ENCODE results near the gene ORC5. TPM values are rescaled to one million over a fixed set of nuclear protein-coding genes. Genes with fewer than 3 reads are reported as not detected.

ORC5 gene
- total and polyA plus RNA-seq, 2 experiments from 2014 or later, result 5.5 to 9.1 TPM

DNA sequence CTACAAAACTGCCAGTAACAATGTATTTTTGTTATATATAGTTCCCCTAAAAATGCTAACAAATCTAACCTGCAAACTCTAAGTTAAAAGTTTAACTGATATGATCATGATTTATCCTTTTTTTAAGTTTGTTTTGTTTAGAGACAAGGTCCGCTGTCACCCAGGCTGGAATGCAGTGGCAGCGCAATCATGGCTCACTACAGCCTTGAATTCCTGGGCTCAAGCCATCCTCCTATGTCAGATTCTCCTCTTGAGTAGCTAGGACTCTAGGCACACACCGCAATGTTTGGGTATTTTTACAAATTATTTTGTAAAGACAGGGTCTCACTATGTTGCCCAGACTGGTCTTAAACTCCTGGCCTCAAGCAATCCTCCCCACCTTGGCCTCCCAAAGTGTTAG lies 46.6 kb downstream of the ORC5 start:
- Histone ChIP-seq H3K27ac (no peak overlapping the region), H4K20me1 (ENCODE audit: insufficient read depth, poor library complexity, severe bottlenecking) (no peaks in the 10 kb centered on the region), H3K27me3 (no peaks in the 10 kb centered on the region), H3K4me1 (ENCODE audit: insufficient read depth) (no peaks in the 10 kb centered on the region), H3K9me3 (ENCODE audit: low read depth) (no peaks in the 10 kb centered on the region), H3K79me2 (no peaks in the 10 kb centered on the region), H3K9me2 (replicated peaks; ENCODE audit: insufficient read depth) (no peaks in the 10 kb centered on the region), H3K4me2 (no peak overlapping the region), H2AFZ (no peak overlapping the region), H3K36me3 (replicated peaks; ENCODE audit: insufficient read depth, low read depth) (no peaks in the 10 kb centered on the region), H3K4me3 (no peak overlapping the region)
- DNase-seq (ENCODE audit: low spot score), result no peak
- TF ChIP-seq, protein P1, sequence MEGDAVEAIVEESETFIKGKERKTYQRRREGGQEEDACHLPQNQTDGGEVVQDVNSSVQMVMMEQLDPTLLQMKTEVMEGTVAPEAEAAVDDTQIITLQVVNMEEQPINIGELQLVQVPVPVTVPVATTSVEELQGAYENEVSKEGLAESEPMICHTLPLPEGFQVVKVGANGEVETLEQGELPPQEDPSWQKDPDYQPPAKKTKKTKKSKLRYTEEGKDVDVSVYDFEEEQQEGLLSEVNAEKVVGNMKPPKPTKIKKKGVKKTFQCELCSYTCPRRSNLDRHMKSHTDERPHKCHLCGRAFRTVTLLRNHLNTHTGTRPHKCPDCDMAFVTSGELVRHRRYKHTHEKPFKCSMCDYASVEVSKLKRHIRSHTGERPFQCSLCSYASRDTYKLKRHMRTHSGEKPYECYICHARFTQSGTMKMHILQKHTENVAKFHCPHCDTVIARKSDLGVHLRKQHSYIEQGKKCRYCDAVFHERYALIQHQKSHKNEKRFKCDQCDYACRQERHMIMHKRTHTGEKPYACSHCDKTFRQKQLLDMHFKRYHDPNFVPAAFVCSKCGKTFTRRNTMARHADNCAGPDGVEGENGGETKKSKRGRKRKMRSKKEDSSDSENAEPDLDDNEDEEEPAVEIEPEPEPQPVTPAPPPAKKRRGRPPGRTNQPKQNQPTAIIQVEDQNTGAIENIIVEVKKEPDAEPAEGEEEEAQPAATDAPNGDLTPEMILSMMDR (IDR thresholded peaks at IDR 0.05; ENCODE audit: poor library complexity), result no peak
- TF ChIP-seq EZH2 (IDR thresholded peaks at IDR 0.05; ENCODE audit: borderline replicate concordance) (no peak), EZH2phosphoT487 (IDR thresholded peaks at IDR 0.05; ENCODE audit: low read depth, severe bottlenecking, unreplicated experiment) (no peak)
- 82% methylated on average over 3 of the region's 3 CpGs for WGBS (ENCODE audit: low lambda C conversion rate, missing lambda C conversion rate)

DNA sequence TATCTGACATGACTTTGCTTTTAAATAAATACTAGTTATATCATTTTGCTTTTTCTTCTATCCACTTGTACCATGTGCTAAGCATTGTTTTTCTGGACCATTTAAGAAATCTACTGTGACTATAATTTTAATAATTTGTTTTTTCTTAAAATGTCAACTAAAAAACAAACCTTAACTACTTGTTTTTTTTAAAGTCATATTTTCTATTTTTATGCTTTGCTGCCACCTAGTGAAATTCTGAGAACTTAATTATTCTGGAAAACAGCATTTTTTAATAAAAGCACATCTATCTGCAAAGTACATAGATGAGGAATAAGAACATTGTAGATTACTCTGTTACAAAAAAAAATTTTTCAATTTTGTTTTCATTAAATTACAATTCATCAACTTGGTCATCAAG lies 47.4 kb downstream of the ORC5 start:
- no peaks in the 10 kb centered on the region for H3K9me2 ChIP-seq (replicated peaks; ENCODE audit: insufficient read depth)
- H3K4me2 ChIP-seq, result no peak overlapping the region
- no peaks in the 10 kb centered on the region for H4K20me1 ChIP-seq (ENCODE audit: insufficient read depth, poor library complexity, severe bottlenecking)
- H3K4me1 ChIP-seq (ENCODE audit: insufficient read depth), result no peaks in the 10 kb centered on the region
- no peaks in the 10 kb centered on the region for H3K36me3 ChIP-seq (replicated peaks; ENCODE audit: insufficient read depth, low read depth)
- TF ChIP-seq, protein P1 (IDR thresholded peaks at IDR 0.05; ENCODE audit: poor library complexity), result peak; percentile 66
- TF ChIP-seq EZH2phosphoT487 (IDR thresholded peaks at IDR 0.05; ENCODE audit: low read depth, severe bottlenecking, unreplicated experiment), result no peak
- H2AFZ ChIP-seq, result no peak overlapping the region
- H3K4me3 ChIP-seq, result no peak overlapping the region
- H3K27me3 ChIP-seq, result no peaks in the 10 kb centered on the region
- no peaks in the 10 kb centered on the region for H3K9me3 ChIP-seq (ENCODE audit: low read depth)
- no peak overlapping the region for H3K27ac ChIP-seq
- H3K79me2 ChIP-seq, result no peaks in the 10 kb centered on the region
- DNase-seq (ENCODE audit: low spot score), result peak; percentile 17

DNA sequence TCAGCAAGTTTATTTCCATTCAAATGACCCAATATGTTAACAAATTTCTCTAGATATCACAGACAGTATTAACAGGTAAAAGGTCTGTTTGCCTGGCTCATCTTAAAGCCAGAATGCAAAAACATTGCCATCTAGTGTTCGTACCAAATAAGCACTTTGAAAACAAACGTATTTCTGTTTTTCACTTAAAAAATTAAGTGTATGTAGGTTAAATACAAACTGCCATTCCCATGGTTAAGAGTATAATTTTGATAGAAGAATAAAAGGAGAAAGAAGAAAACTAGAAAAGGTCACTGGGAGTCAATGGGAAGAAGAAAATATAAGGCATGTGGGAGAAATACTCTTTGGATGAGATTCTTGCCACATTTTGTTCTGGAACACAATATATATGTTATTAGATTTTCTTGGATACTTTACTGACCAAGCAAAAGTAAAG lies 51.0 kb downstream of the ORC5 start:
- Histone ChIP-seq H3K4me2 (no peak overlapping the region), H3K27ac (no peak overlapping the region), H4K20me1 (ENCODE audit: insufficient read depth, poor library complexity, severe bottlenecking) (no peaks in the 10 kb centered on the region), H3K4me1 (ENCODE audit: insufficient read depth) (no peaks in the 10 kb centered on the region), H3K79me2 (no peaks in the 10 kb centered on the region), H3K27me3 (no peaks in the 10 kb centered on the region), H3K36me3 (replicated peaks; ENCODE audit: insufficient read depth, low read depth) (no peaks in the 10 kb centered on the region), H3K9me3 (ENCODE audit: low read depth) (no peaks in the 10 kb centered on the region), H2AFZ (no peak overlapping the region), H3K9me2 (replicated peaks; ENCODE audit: insufficient read depth) (no peaks in the 10 kb centered on the region), H3K4me3 (no peak overlapping the region)
- peak; percentile 45 for DNase-seq (ENCODE audit: low spot score)
- WGBS (ENCODE audit: low lambda C conversion rate, missing lambda C conversion rate), result 9% methylated on average over 2 of the region's 2 CpGs
- TF ChIP-seq, protein P1 (IDR thresholded peaks at IDR 0.05; ENCODE audit: poor library complexity), result peak; percentile 78
- no peak for TF ChIP-seq EZH2phosphoT487 (IDR thresholded peaks at IDR 0.05; ENCODE audit: low read depth, severe bottlenecking, unreplicated experiment)
- TF ChIP-seq EZH2 (IDR thresholded peaks at IDR 0.05; ENCODE audit: borderline replicate concordance), result no peak

DNA sequence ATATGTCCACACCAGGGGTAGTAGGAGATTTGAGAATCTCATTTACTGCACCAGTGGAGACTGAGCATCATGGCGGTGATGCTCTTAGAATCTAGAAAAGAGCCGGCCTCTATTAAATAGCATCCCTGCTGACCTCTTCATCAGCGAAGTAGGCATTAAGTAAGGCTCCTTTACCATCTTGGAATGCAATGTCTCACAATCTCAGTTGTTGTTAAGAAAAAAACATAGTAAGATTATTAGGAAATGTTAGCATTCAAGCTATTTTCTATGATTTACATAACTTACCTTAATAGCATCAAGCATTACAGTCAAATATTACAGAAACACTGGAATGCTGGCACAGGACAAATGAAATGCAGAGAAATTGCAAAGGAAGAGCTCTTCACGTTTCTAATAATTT lies 54.5 kb downstream of the ORC5 start:
- Histone ChIP-seq H3K36me3 (replicated peaks; ENCODE audit: insufficient read depth, low read depth) (no peaks in the 10 kb centered on the region), H3K27me3 (no peaks in the 10 kb centered on the region), H3K4me3 (no peak overlapping the region), H3K9me2 (replicated peaks; ENCODE audit: insufficient read depth) (no peaks in the 10 kb centered on the region), H4K20me1 (ENCODE audit: insufficient read depth, poor library complexity, severe bottlenecking) (no peaks in the 10 kb centered on the region), H3K4me2 (no peak overlapping the region), H3K79me2 (no peaks in the 10 kb centered on the region), H3K4me1 (ENCODE audit: insufficient read depth) (no peaks in the 10 kb centered on the region), H3K9me3 (ENCODE audit: low read depth) (no peaks in the 10 kb centered on the region), H2AFZ (no peak overlapping the region), H3K27ac (no peak overlapping the region)
- 69% methylated on average over 4 of the region's 4 CpGs for WGBS (ENCODE audit: low lambda C conversion rate, missing lambda C conversion rate)
- DNase-seq (ENCODE audit: low spot score), result no peak
- no peak for TF ChIP-seq EZH2 (IDR thresholded peaks at IDR 0.05; ENCODE audit: borderline replicate concordance)
- TF ChIP-seq EZH2phosphoT487 (IDR thresholded peaks at IDR 0.05; ENCODE audit: low read depth, severe bottlenecking, unreplicated experiment), result no peak
- TF ChIP-seq, protein P1 (IDR thresholded peaks at IDR 0.05; ENCODE audit: poor library complexity), result no peak
